GM19240 (cell line): ENCODE measurements around the gene DSCAML1.
"Not testable (repeated sequence)": the region's sequence is repeated elsewhere in the genome, so short reads cannot be mapped to it uniquely, and the experiment has no call there.

Experiments
- DNase-seq: peaks from one replicate; pipeline ENCODE4 v3.0.0; 2011; ENCODE audit warnings: low spot score; ENCODE audit not compliant: insufficient read length

Gene DSCAML1

DNA sequence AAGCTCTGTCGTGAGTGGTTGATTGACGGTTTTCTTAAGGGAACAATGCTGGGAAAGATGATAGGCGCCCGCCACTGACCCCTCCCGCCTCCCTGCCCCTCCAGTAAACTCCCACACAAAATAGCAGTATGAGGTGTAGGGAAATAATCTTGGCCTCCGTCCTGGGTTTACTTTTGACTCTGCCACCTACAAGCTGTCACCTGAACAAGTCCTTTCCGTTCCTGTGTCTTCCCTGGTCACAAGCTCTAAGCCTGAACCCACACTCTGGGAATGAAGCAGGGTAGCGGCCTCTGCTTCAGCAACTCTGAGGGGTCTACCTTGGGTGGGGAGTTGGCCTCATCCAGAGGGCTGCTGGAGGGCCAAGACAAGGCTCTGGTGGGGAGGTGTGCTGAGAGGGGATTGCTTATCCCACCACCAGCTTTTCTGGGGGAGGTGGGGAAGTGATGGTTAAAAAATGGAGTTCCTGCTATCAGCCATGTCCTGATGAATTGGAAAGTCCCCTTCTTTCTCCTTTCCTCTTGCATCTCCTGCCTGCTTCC is 381.6 kb downstream of the DSCAML1 start:
- DNase-seq, result no peak

DNA sequence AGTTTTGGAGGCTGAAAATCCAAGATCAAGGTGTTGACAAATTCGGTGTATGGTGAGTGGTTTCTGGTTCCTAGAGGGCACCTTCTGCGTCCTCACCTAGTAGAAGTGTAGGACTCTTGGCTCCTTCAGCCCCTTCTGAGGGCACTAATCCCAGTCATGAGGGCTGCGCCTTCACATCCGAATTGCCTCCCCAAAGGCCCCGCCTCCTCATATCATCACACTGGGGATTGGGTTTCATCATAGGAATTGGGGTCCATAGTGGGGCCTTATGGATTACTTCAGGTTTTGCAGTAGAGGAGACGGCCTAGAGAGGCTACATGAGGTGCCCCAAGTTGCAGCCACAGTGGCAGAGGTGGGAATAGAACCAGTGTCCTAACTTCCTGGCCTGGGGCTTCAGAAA is 382.3 kb downstream of the DSCAML1 start:
- DNase-seq, result no peak

DNA sequence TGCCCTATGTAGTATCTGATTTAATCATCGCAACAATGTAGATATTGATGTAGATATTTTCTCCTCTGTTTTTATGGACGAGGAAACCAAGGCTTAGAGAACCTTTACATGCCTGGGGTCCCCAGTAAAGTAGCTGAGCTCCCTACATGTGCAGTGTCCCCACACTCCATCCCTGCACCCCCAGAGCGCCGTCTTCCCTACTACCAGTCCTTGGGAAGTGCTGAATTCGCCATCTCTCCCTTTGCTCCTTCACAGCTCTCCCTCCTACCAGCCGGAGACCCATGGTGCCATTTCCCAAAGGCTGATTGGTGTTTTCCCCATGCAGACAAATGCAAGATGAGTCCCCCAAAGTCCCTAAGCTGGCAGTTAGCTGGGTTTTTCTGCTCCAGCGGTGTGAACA is 383.4 kb downstream of the DSCAML1 start:
- DNase-seq, result no peak

DNA sequence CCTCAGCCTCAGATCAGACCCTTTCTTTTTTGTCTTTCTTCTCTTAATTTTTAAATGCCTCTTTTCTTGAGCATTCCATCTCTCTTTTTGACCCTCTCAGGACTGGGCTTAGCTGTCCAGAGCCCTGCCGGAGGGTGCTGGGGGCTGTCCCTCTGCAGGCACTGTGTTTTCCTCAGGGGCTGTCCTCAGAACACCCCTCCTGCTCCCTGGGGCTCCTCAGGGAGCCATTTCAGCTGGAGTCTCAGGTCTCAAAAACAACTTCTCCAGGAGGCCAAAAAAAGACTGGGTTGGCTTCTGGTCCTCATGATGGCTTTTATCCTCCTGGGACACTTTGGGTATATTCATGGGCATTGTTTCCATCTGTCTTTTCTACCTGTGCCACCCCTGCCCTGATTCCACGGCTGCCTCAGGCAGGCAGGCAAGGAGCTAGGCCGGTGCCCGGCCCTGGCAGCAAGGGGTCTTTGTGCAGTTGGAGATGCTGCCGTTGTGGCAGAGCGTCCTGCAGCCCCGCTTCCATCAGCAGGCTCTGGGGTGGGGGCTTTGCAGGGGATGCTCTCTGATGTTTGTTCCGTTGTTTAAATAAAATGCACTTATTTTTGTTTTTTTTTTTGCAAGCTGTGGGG is 384.3 kb downstream of the DSCAML1 start:
- no peak for DNase-seq

DNA sequence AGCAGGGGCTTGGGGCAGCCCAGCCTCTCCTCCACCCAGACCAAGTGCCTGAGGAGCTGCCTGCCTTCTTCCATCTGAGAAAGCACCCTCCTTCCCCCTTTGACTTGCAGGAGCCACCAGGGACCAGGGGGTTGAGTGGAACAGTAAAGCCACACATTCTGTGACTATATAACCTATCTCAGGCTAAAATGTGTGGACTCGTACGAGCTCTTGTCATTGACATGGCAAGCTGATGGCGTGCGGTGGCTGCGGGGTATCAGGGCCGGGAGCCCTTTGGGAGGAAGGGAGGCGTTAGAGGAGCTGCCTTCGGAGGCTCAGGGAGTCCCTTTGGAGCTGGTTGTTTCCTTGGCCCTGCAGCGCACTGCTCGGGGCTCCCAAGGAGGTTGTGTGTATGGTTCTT is 384.8 kb downstream of the DSCAML1 start:
- no peak for DNase-seq

DNA sequence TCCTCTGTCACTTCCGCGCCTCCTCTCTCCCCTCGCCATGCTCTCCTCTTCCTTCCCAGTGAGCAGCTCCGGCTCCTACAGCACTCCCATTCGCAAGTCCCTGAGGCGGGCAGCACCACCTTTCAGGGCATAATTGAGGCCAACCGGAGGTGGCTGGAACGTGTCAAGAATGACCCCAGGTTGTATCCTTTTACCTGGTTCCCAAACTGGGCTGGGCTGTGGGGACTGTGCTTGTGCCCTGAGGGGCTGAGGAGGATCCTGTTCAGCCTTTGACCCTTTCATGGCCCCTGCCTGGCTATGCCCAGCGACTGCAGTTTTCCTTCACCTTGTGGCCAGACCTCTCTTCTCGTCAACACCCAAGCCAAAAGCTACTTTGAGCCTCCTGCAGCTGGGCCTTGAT is 385.3 kb downstream of the DSCAML1 start:
- no peak for DNase-seq

DNA sequence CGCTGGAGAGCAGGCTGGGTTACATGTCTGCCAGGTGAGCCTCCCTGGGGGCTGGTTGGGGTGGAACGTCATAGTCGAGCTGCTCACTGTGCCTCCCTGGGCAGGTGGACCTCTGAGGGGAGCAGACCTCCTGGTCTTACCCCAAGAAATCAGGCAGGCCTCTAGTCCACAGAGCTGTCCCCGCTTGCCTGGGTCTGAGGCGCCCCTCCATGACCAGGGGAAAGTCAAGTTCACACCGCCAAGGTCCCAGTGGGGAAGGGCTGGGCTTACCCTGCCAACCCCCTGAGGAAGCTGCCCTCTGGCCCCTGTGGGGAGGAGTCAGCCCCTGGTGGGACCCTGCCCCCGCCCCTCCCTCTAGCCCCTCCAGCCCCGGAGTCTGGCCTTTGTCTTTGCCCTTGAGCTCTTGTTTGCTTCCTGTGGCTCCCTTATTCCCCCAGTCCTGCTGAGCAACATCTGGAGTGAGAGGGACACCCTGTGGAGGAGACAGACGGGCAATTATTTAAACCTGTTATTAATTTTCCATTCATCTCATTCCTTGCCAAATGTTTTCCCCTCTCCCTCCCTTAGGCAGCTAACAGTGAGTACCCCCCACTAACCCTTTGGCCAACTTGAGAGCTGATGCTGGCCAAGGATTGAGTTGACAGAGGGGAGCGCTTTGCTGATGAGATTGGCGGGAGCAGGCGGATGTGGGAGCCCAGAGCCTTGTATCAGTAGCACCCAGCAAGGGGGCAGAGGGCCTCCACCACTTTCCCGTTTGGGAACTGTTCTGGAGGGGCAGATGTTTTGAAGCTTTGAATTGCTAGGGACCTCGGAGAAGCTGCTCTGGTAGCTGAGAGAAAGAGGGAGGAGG is 385.9 kb downstream of the DSCAML1 start:
- no peak for DNase-seq

DNA sequence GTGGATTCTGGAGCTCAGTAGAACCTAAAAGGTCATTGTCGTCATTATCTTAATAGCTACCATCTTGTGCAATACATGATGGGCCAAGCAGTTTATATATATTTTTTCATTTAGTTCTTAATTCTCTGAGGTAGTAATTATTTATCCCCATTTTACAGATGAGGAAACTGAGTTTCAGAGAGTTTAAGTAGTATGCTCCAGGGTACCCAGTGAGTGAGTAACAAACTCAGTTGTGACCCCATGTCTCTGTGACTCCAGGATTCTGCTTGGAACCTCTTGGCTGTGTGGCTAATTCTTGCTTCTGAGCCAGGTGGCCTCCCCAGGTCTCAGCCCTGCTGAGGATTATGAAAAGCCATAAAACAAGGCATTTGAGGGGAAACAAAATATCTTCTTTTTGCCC is 386.8 kb downstream of the DSCAML1 start:
- DNase-seq, result no peak

DNA sequence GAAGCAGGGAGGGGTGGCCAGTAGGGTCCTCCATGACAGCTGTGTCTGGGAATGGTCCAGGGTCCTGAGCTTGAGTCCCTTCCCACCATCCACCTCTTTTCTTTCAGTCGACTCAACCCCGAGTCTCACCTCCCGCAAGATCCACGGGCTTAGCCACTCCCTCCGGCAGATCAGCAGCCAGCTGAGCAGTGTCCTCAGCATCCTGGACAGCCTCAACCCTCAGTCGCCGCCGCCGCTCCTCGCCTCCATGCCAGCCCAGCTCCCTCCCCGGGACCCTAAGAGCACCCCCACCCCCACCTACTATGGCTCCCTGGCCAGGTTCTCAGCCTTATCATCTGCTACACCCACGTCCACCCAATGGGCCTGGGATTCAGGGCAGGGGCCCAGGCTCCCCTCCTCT is 387.5 kb downstream of the DSCAML1 start:
- DNase-seq, result no peak

DNA sequence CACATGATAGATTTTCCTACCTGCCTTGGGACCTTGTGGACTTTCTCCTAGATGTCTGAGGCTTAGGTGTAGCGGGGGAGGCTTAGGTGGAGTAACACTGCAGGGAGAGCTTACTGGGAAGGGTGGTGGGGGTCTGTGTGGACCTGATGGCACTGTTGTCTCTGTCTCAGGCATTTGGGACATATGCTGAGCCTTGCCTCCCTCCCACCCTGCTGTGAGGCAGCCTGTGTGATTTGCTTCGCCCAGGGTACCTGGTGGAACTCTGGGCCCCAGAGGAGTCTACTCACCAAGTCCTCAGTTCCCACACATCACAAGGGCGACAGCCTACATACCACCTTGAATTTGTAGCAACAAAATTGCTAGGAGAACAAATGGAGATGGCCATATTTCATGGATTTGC is 388.7 kb downstream of the DSCAML1 start:
- no peak for DNase-seq

DNA sequence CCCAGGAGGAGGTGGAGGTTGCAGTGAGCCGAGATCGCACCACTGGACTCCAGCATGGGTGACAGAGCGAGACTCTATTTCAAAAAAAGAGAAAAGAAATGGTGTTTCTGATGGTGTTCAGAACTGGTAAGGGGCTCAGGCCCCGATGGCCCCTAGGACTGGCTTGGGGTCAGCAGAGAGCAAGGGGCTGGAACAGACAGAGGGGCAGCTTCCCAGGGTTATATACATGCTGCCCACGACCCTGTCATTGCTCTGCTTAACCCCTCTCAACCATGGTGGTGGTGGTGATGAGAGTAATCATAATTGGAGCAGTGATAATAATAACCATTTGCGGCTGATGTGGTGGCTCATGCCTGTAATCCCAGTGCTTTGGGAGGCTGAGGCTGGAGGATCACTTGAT is 390.0 kb downstream of the DSCAML1 start:
- no peak for DNase-seq

DNA sequence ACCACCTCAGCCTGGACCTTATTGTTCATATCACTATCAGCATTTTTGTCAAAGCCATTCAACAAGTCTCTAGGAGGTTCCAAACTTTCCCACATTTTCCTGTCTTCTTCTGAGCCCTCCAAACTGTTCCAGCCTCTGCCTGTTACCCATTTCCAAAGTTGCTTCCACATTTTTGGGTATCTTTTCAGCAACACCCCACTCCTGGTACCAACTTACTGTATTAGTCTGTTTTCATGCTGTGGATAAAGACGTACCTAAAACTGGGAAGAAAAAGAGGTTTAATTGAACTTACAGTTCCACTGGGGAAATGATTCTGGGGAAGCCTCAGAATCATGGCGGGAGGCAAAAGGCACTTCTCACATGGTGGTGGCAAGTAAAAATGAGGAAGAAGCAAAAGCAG is 391.1 kb downstream of the DSCAML1 start:
- not testable (repeated sequence) for DNase-seq

DNA sequence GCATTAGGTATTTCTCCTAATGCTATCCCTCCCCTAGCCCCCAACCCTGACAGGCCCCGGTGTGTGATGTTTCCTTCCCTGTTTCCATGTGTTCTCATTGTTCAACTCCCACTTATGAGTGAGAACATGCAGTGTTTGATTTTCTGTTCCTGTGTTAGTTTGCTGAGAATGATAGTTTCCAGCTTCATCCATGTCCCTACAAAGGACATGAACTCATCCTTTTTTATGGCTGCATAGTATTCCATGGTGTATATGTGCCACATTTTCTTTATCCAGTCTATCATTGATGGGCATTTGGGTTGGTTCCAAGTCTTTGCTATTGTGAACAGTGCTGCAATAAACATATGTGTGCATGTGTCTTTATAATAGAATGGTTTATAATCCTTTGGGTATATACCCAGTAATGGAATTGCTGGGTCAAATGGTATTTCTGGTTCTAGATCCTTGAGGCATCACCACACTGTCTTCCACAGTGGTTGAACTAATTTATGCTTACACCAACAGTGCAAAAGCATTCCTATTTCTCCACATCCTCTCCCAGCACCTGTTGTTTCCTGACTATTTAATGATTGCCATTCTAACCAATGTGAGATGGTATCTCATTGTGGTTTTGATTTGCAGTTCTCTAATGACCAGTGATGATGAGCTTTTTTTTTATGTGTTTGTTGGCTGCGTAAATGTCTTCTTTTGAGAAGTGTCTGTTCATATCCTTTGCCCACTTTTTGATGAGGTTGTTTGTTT is 397.7 kb downstream of the DSCAML1 start:
- DNase-seq, result not testable (repeated sequence)

DNA sequence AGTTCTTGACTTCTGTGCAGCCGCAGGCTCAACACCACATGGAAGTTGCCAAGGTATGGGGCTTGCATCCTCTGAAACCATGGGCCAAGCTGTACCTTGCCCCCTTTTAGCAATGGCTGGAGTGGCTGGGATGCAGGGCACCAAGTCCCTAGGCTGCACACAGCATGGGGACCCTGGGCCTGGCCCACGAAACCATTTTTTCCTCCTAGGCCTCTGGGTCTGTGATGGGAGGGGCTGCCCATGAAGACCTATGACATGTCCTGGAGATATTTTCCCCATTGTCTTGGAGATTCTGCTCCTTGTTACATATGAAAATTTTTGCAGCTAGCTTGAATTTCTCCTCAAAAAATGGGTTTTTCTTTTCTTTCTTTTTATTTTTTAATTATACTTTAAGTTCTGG is 398.4 kb downstream of the DSCAML1 start:
- not testable (repeated sequence) for DNase-seq

DNA sequence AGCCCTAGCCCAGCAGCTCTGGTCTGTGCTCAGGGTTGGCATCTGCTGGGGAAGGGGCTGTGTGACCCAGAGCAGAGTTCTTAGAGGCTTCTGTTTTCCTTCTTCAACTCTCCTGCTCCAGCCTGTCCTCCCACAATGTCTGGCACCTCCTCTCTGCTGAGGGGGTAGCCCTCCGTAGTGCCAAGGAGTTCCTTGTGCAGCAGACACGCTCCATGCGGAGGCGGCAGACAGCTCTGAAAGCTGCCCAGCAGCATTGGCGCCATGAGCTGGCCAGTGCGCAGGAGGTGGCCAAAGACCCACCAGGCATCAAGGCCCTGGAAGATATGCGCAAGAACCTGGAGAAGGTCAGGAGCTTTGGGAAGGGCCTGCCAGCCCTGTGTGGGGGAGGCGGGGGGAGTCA is 400.0 kb downstream of the DSCAML1 start:
- no peak for DNase-seq

DNA sequence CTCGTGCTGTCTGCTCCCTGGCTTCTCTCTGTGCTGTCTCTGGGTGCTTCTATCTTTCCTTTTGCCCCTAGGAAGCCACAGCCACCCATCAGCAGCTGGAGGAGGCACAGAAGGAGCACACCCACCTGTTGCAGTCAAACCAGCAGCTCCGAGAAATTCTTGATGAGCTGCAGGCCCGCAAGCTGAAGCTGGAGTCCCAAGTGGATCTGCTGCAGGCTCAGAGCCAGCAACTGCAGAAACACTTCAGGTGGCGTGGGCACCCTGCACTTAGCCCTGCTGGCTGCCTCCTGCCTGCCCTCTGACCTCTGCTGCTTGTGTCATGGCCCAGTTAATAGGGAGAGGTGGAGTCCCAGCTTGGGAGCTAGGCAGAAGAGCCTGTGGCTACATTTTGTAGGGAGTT is 401.5 kb downstream of the DSCAML1 start:
- no peak for DNase-seq

DNA sequence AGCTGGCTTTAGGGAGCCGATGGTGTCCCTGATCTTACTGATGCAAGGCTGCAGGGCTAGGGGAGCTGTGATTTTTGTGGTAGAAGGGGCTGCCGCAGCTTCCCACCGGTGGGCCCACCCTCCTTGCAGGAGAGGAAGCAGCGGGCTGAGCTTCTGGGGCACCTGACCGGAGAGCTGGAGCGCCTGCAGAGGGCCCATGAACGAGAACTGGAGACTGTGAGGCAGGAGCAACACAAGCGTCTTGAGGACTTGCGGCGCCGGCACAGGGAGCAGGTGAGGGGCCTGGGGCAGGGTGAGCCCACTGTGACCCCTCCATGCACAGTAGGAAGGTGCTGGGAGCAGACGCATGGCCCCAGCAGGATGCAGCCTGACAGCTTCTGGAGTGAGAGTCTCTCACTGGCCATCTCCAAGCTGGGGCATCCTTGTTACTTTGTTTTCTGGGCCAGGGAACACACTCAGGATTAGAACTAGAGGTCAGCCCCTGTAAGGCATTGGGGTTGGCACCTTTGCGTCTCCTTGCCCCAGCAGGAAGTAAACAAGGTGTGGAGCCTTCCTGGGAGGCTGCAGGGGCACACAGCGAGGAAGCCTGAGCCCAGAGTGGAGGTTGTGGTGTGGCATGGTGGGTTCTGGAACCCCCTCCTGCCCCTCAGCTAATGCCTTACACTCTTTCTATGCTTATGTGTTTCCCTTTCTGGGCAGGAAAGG is 402.6 kb downstream of the DSCAML1 start:
- DNase-seq, result no peak

DNA sequence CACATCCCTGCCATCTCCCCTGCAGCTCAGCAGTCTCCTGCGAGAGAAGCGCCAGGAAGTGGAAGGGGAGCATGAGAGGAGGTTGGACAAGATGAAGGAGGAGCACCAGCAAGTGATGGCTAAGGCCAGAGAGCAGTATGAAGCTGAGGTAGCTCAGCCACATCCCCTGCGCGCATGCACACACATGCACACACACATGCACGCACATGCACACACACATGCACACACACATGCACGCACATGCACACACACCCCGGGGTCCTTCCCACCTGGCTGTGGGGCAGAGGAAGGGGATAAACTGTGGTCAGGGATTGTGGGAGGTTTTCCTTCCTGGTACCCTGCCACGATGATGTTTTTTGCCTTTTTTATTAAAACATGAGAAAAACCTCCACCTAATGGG is 404.0 kb downstream of the DSCAML1 start:
- DNase-seq, result no peak

DNA sequence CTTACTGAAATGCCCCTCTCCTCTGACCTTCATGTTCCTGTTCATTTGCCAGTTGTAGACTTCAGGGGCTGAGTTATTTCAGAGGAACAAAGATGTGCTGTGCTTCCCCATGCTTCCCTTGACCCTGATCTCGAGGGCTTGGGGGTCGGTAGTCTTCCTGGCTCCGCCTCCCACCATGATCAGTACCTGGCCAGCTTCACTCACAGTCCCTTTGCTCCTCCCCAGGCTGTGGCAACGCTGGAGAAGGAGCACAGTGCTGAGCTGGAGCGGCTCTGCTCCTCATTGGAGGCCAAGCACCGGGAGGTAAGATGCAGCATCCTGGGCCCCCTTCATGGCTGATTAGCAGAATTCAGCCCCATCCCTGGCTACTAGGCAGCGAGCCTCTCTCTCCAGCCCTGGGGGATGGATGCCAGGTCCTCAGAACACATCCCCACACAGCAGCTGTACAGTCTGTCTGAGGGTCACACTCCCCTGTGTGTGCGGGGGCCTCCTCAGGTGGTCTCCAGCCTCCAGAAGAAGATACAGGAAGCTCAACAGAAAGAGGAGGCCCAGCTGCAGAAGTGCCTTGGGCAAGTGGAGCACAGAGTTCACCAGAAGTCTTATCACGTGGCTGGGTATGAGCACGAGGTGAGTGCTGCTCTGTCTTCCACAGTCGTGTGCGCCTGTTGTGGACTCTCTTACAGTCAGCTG is 404.9 kb downstream of the DSCAML1 start:
- no peak for DNase-seq

DNA sequence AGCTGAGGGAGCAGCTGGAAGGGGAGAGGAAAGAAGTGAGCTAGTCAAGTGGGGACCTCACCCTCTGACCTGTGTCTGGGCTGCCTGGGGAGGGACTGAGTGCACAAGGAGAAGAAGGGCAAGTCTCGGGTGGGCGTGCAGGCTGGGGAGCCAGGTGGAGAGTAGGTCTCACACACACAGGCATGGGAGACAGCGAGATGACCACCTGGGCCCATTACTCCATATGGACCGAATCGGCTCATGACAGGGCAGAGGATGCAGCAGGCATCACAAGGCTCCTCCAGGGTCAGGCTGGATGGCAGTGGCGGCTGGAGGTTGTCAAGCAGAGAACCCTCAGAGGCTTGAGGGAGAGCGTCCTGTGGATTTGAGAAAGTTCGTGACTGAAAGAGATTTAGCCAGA is 405.8 kb downstream of the DSCAML1 start:
- DNase-seq, result no peak

DNA sequence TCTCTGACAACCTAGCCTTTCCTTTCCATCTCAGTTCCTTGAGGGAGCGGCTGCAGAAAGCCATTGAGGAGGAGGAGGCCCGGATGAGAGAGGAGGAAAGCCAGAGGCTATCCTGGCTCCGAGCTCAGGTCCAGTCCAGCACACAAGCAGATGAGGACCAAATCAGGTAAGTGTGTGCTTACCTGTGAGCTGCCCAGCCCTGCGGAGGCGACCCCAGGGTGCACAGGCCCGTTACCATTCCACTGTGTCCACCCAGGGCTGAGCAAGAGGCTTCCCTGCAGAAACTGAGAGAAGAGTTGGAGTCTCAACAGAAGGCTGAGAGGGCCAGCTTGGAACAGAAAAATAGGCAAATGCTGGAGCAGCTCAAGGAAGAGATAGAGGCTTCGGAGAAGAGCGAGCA is 406.3 kb downstream of the DSCAML1 start:
- DNase-seq, result no peak
